Measurements from ENCODE around the gene KLK11. TPM values are rescaled to one million over a fixed set of nuclear protein-coding genes. Genes with fewer than 3 reads are reported as not detected.

The KLK11 gene
- total and polyA plus RNA-seq, 4 donors, result 0.25 to 0.43 TPM; not detected in 2

DNA sequence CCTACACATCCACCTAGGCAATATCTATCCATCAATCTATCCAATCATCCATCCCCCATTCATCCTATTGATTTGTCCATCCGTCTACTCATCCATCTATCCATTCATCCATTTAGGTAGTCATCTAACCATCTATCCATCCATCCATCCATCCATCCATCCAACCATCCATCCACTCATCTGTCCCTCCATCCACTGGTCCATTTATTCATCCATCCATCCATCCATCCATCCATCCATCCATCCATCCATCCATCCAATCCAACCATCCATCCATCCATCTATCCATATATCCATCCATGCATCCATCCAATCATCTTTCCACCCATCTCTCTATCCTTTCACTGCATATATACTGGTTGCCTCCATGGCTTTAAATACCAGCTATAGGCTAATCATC, 34.6 kb upstream of the KLK11 start:
- Histone ChIP-seq H3K4me1 (ENCODE audit: control insufficient read depth in 1 of 2, insufficient read depth in 2 of 2, low read length in 2 of 2) (no peaks in the 10 kb centered on the region), H3K27me3 (ENCODE audit: control insufficient read depth in 1 of 2, insufficient read depth in 2 of 2, low read length in 1 of 2) (no peaks in the 10 kb centered on the region), H3K27ac (ENCODE audit: low read depth in 1 of 2, low read length in 2 of 2) (no peak overlapping the region), H3K9me3 (ENCODE audit: control insufficient read depth, low read length) (no peaks in the 10 kb centered on the region), H3K4me3 (ENCODE audit: low read length in 2 of 2) (no peak overlapping the region), H3K36me3 (ENCODE audit: control insufficient read depth in 1 of 2, insufficient read depth in 2 of 2, low read length in 1 of 2) (no peaks in the 10 kb centered on the region)
- no peak for DNase-seq
- no peak for ATAC-seq (ENCODE audit: low FRiP score)
- intact Hi-C loops (cut with DNase I), result no loop called here
- 1 to 37% methylated on average over 1 of the region's 1 CpG for WGBS, 2 donors

DNA sequence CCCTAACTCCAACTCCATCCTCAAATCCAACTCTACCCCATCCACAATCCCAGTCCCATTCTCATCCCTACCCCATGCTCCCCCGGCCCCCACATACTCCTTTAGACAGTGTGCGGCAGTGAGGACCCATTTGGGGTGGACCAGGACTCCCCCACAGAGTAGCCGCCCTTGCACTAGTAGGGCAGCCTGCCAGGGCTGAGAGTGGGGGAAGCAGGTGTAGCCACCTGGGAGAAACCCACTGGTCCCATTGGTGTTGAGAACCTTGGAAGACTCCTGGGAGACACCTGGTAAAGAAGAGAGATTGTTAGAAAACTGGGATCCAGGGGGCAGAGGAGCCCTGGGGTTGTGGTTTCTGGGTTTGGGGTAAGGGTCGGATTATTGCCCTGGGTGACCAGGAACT, 33.9 kb upstream of the KLK11 start:
- Histone ChIP-seq H3K4me3 (ENCODE audit: low read length in 2 of 2) (no peak overlapping the region), H3K4me1 (ENCODE audit: control insufficient read depth in 1 of 2, insufficient read depth in 2 of 2, low read length in 2 of 2) (no peaks in the 10 kb centered on the region), H3K36me3 (ENCODE audit: control insufficient read depth in 1 of 2, insufficient read depth in 2 of 2, low read length in 1 of 2) (no peaks in the 10 kb centered on the region), H3K9me3 (ENCODE audit: control insufficient read depth, low read length) (no peaks in the 10 kb centered on the region), H3K27me3 (ENCODE audit: control insufficient read depth in 1 of 2, insufficient read depth in 2 of 2, low read length in 1 of 2) (no peaks in the 10 kb centered on the region), H3K27ac (ENCODE audit: low read depth in 1 of 2, low read length in 2 of 2) (no peak overlapping the region)
- ATAC-seq (ENCODE audit: low FRiP score) (no peak), DNase-seq (no peak)
- WGBS, 2 donors, result 65 to 70% methylated on average over 4 of the region's 4 CpGs
- intact Hi-C loops (cut with DNase I), result no loop called here

DNA sequence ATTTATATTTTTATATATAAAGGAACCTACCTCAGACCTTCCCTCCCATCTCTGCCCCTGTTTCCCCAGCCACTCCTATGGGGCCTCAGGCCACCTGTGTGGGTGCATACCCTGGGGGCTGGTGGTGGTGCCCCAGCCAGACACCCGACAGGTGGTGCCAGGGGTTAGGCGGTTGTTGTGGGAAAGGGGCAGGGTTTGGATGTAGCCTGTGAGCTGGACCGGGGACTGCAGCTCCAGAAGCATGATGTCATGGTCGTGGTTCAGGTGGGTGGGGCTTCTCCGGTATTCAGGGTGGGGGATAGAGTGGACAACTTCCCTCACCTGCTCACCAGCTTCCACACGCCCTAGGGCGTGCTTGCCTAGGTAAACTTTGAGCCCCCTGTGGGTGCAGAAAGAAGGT, 33.3 kb upstream of the KLK11 start:
- Histone ChIP-seq H3K4me1 (ENCODE audit: control insufficient read depth in 1 of 2, insufficient read depth in 2 of 2, low read length in 2 of 2) (no peaks in the 10 kb centered on the region), H3K4me3 (ENCODE audit: low read length in 2 of 2) (no peak overlapping the region), H3K9me3 (ENCODE audit: control insufficient read depth, low read length) (no peaks in the 10 kb centered on the region), H3K27me3 (ENCODE audit: control insufficient read depth in 1 of 2, insufficient read depth in 2 of 2, low read length in 1 of 2) (no peaks in the 10 kb centered on the region), H3K27ac (ENCODE audit: low read depth in 1 of 2, low read length in 2 of 2) (no peak overlapping the region), H3K36me3 (ENCODE audit: control insufficient read depth in 1 of 2, insufficient read depth in 2 of 2, low read length in 1 of 2) (no peaks in the 10 kb centered on the region)
- no peak for ATAC-seq (ENCODE audit: low FRiP score)
- WGBS, 2 donors, result 71 to 74% methylated on average over 7 of the region's 7 CpGs
- no peak for DNase-seq
- intact Hi-C loops (cut with DNase I), result no loop called here

DNA sequence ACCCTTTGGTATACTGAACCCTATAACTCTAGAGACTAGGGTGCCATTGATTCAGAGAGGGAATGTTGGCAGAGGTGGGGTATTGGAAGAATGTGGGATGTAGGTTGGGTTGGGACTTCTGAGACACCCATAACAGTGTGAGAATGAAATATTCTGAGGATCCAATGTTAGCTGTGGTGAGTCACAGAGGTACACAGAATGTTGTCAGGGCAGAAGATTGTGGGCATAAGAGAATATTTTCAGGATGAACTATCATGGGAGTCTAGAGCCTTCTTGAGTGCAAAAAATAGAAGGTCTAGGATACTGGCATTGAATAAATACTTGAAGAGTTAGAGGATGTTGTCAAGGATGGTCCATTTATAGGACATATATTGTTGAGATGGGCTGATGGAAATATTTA, 29.4 kb upstream of the KLK11 start:
- H3K4me1 ChIP-seq (ENCODE audit: control insufficient read depth in 1 of 2, insufficient read depth in 2 of 2, low read length in 2 of 2), result no peaks in the 10 kb centered on the region
- no peak overlapping the region for H3K4me3 ChIP-seq (ENCODE audit: low read length in 2 of 2)
- H3K27me3 ChIP-seq (ENCODE audit: control insufficient read depth in 1 of 2, insufficient read depth in 2 of 2, low read length in 1 of 2), result no peaks in the 10 kb centered on the region
- no peaks in the 10 kb centered on the region for H3K9me3 ChIP-seq (ENCODE audit: control insufficient read depth, low read length)
- H3K27ac ChIP-seq (ENCODE audit: low read depth in 1 of 2, low read length in 2 of 2), result no peak overlapping the region
- no peaks in the 10 kb centered on the region for H3K36me3 ChIP-seq (ENCODE audit: control insufficient read depth in 1 of 2, insufficient read depth in 2 of 2, low read length in 1 of 2)
- ATAC-seq (ENCODE audit: low FRiP score) (no peak), DNase-seq (no peak)
- intact Hi-C loops (cut with DNase I), result no loop called here

DNA sequence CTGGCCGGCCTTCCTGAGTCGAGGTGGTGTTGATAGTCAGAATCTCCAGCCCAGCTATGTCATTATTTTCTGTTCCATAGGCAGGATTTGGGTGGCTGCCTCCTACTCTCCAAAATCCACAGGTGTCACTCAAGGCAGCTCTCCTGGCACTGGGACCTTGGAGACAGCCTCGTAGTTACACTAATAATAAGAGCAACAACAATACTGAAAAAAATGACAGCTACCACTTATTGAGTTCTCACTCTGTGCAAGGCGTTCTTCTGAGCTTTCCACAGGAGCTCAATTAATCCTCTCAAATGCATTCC, 20.6 kb upstream of the KLK11 start:
- intact Hi-C loops (cut with DNase I), result no loop called here
- 2 to 3% methylated on average over 4 of the region's 4 CpGs for WGBS, 2 donors
- H3K36me3 ChIP-seq (ENCODE audit: control insufficient read depth in 1 of 2, insufficient read depth in 2 of 2, low read length in 1 of 2), result no peaks in the 10 kb centered on the region
- DNase-seq, result no peak
- no peaks in the 10 kb centered on the region for H3K9me3 ChIP-seq (ENCODE audit: control insufficient read depth, low read length)
- no peaks in the 10 kb centered on the region for H3K27me3 ChIP-seq (ENCODE audit: control insufficient read depth in 1 of 2, insufficient read depth in 2 of 2, low read length in 1 of 2)
- no peak overlapping the region for H3K4me3 ChIP-seq (ENCODE audit: low read length in 2 of 2)
- ATAC-seq (ENCODE audit: low FRiP score), result no peak
- no peak overlapping the region for H3K27ac ChIP-seq (ENCODE audit: low read depth in 1 of 2, low read length in 2 of 2)
- no peaks in the 10 kb centered on the region for H3K4me1 ChIP-seq (ENCODE audit: control insufficient read depth in 1 of 2, insufficient read depth in 2 of 2, low read length in 2 of 2)

DNA sequence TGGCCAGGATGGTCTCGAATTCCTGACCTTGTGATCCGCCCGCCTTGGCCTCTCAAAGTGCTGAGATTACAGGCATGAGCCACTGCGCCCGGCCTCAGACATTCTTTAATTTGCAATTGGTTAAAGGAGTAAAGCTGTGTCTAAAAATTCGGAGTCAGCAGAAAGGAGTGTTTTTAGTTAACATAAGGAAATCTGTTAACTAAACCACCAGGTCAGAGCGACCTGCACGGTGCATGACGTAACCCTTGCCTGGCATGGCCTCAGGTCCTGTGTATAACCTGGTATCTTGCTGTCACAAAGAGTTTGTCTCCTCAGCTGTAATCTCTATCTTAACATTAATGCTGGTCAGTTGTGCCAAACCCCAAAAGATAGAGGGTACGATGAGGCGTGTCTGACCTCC, 17.9 kb upstream of the KLK11 start:
- H3K4me3 ChIP-seq (ENCODE audit: low read length in 2 of 2), result no peak overlapping the region
- no peak for DNase-seq

DNA sequence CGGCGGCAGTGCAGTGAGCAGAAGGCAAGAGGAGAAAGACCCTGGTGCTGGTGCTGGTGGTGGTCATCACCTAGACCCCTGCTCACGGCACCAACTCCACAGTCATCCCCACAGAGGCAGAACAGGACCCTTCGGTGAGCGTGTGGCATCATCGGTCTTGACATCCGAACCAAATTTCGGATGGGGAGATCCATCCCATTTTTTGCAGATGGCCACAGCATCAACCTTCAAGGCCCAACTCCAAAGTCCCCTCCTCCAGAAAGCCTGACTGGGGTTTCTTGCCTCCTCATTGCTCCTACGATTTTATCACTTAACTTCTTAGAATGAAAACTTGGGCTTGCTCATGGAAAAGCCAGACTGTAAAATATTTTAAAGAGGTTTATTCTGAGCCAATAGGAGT, 17.1 kb upstream of the KLK11 start:
- Histone ChIP-seq H3K4me3 (ENCODE audit: low read length in 2 of 2) (no peak overlapping the region), H3K36me3 (ENCODE audit: control insufficient read depth in 1 of 2, insufficient read depth in 2 of 2, low read length in 1 of 2) (no peaks in the 10 kb centered on the region), H3K4me1 (ENCODE audit: control insufficient read depth in 1 of 2, insufficient read depth in 2 of 2, low read length in 2 of 2) (no peaks in the 10 kb centered on the region), H3K27ac (ENCODE audit: low read depth in 1 of 2, low read length in 2 of 2) (no peak overlapping the region), H3K27me3 (ENCODE audit: control insufficient read depth in 1 of 2, insufficient read depth in 2 of 2, low read length in 1 of 2) (no peaks in the 10 kb centered on the region), H3K9me3 (ENCODE audit: control insufficient read depth, low read length) (no peaks in the 10 kb centered on the region)
- DNase-seq, result no peak
- no peak for ATAC-seq (ENCODE audit: low FRiP score)
- intact Hi-C loops (cut with DNase I), result no loop called here
- 76 to 78% methylated on average over 9 of the region's 9 CpGs for WGBS, 2 donors

More for the DNA sequence above, 17.9 kb upstream of the KLK11 start:
- H3K36me3 ChIP-seq (ENCODE audit: control insufficient read depth in 1 of 2, insufficient read depth in 2 of 2, low read length in 1 of 2), result no peaks in the 10 kb centered on the region
- no peaks in the 10 kb centered on the region for H3K9me3 ChIP-seq (ENCODE audit: control insufficient read depth, low read length)
- no peak for ATAC-seq (ENCODE audit: low FRiP score)
- H3K27me3 ChIP-seq (ENCODE audit: control insufficient read depth in 1 of 2, insufficient read depth in 2 of 2, low read length in 1 of 2), result no peaks in the 10 kb centered on the region
- no peaks in the 10 kb centered on the region for H3K4me1 ChIP-seq (ENCODE audit: control insufficient read depth in 1 of 2, insufficient read depth in 2 of 2, low read length in 2 of 2)
- intact Hi-C loops (cut with DNase I), result no loop called here
- WGBS, 2 donors, result 77 to 80% methylated on average over 11 of the region's 11 CpGs
- H3K27ac ChIP-seq (ENCODE audit: low read depth in 1 of 2, low read length in 2 of 2), result no peak overlapping the region

DNA sequence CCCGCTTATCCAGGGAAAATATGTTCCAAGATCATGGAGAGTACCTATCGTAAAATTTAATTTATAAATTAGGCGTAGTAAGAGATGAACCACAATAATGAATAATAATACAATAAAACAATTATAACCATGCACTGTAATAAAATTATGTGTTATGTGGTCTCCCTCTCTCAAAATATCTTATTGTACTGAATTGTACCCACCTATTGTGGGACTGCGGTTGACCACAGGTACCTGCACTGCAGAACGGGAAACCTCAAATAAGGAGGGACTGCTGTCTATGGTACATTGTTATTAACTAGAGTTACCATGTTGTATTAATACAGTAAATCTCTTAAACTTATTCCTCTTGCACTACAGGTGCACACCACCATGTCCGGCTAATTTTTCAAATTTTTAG, 13.7 kb upstream of the KLK11 start:
- ATAC-seq (ENCODE audit: low FRiP score), result no peak
- intact Hi-C loops (cut with DNase I), result no loop called here
- no peak for DNase-seq
- no peaks in the 10 kb centered on the region for H3K9me3 ChIP-seq (ENCODE audit: control insufficient read depth, low read length)
- WGBS, 2 donors, result 90 to 93% methylated on average over 6 of the region's 6 CpGs
- no peak overlapping the region for H3K4me3 ChIP-seq (ENCODE audit: low read length in 2 of 2)
- H3K27me3 ChIP-seq (ENCODE audit: control insufficient read depth in 1 of 2, insufficient read depth in 2 of 2, low read length in 1 of 2), result no peaks in the 10 kb centered on the region
- no peaks in the 10 kb centered on the region for H3K36me3 ChIP-seq (ENCODE audit: control insufficient read depth in 1 of 2, insufficient read depth in 2 of 2, low read length in 1 of 2)
- H3K4me1 ChIP-seq (ENCODE audit: control insufficient read depth in 1 of 2, insufficient read depth in 2 of 2, low read length in 2 of 2), result no peaks in the 10 kb centered on the region
- no peak overlapping the region for H3K27ac ChIP-seq (ENCODE audit: low read depth in 1 of 2, low read length in 2 of 2)

DNA sequence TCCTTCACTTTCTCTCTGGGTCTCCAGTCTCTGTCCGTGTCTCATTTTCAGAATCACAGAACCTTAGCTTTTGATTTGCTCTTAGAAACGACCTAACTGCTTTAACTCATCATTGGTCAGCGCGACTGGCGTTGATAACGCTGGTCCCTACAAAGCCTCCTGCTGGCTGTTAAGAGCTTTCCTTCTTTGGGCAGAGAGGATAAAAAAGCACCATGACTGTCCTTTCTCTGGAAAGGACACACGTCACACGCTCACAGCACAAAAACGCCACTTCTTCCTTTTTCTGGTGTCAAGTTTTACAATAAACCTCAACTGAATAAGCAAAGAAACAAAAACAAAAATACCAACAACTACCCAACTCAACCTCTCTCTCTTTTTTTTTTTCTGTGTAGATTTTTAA, 10.1 kb upstream of the KLK11 start:
- H3K4me1 ChIP-seq (ENCODE audit: control insufficient read depth in 1 of 2, insufficient read depth in 2 of 2, low read length in 2 of 2), result no peaks in the 10 kb centered on the region
- intact Hi-C loops (cut with DNase I), result no loop called here
- H3K27ac ChIP-seq (ENCODE audit: low read depth in 1 of 2, low read length in 2 of 2), result no peak overlapping the region
- H3K4me3 ChIP-seq (ENCODE audit: low read length in 2 of 2), result no peak overlapping the region
- no peaks in the 10 kb centered on the region for H3K36me3 ChIP-seq (ENCODE audit: control insufficient read depth in 1 of 2, insufficient read depth in 2 of 2, low read length in 1 of 2)
- no peaks in the 10 kb centered on the region for H3K27me3 ChIP-seq (ENCODE audit: control insufficient read depth in 1 of 2, insufficient read depth in 2 of 2, low read length in 1 of 2)
- no peak for DNase-seq
- ATAC-seq (ENCODE audit: low FRiP score), result no peak
- WGBS, 2 donors, result 42 to 52% methylated on average over 9 of the region's 9 CpGs
- H3K9me3 ChIP-seq (ENCODE audit: control insufficient read depth, low read length), result no peaks in the 10 kb centered on the region

DNA sequence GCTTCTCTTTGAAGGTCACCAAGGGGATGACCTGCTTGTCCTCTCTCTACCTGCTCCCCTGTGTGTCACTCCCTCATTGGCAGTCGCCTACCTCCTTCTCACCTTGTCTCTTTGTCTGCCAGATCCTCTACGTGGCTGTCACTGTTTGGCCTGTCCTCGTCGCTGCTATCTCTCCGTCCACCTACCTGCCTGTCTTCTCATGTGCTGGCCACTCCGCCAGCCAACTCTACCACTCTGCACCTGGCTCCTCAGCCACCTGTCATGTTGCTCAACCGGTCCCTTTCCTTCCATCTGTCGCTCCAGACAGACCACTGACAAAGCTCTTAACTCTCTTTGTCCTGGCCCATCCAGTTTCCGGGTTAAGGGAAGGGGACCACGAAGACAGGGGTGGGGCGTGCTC, 8.3 kb upstream of the KLK11 start, which contains the start of gene KLK12:
TSS of gene KLK12 (minus strand) at position 299 of the 400 bp plus-strand sequence. CDS start 381 bp downstream, outside the sequence.
- Histone ChIP-seq H3K27ac (ENCODE audit: low read depth in 1 of 2, low read length in 2 of 2) (no peak within 1 kb of the TSS), H3K4me3 (ENCODE audit: low read length in 2 of 2) (no peak within 1 kb of the TSS), H3K9me3 (ENCODE audit: control insufficient read depth, low read length) (no peaks in the 10 kb centered on the region), H3K36me3 (ENCODE audit: control insufficient read depth in 1 of 2, insufficient read depth in 2 of 2, low read length in 1 of 2) (no peaks in the 10 kb centered on the region), H3K4me1 (ENCODE audit: control insufficient read depth in 1 of 2, insufficient read depth in 2 of 2, low read length in 2 of 2) (no peaks in the 10 kb centered on the region), H3K27me3 (ENCODE audit: control insufficient read depth in 1 of 2, insufficient read depth in 2 of 2, low read length in 1 of 2) (no peaks in the 10 kb centered on the region)
- ATAC-seq (ENCODE audit: low FRiP score) (no peak), DNase-seq (peak in 1 of 2 donors; percentile 37)
- 52 to 56% methylated on average over 11 of the region's 11 CpGs for WGBS, 2 donors
- intact Hi-C loops (cut with DNase I), result no loop called here

All from aorta (tissue), 5 donors.